ENCODE results near the gene C8A.

The C8A gene

GRCh38 chr1:56966698-56966999 lies 112.1 kb downstream of the C8A start:
- DNase-seq (ENCODE audit: low read depth in 2 of 2): no peak

GRCh38 chr1:56967355-56967754 lies 112.8 kb downstream of the C8A start:
- no peak for DNase-seq (ENCODE audit: low read depth in 2 of 2)

All from stimulated activated CD4-positive, alpha-beta T cell treated with anti-CD3 and anti-CD28 coated beads, Interleukin-1b, Interleukin-23, amount 100 ng/mL, for 4 hours (primary cell).